ENCODE measurements around the gene ARHGAP23.
"Not testable (repeated sequence)": the region's sequence is repeated elsewhere in the genome, so short reads cannot be mapped to it uniquely, and the experiment has no call there.

The ARHGAP23 gene

GRCh38 chr17:38491346-38492066, 63.2 kb downstream of the ARHGAP23 start:
- not testable (repeated sequence) for DNase-seq

GRCh38 chr17:38492067-38493040, 64.1 kb downstream of the ARHGAP23 start:
- peak; percentile 94 to 97 for DNase-seq

GRCh38 chr17:38494152-38494551, 65.9 kb downstream of the ARHGAP23 start:
- DNase-seq, result not testable (repeated sequence)

- not testable (repeated sequence) for DNase-seq
These were observed 69.4 kb downstream of the ARHGAP23 start for GRCh38 chr17:38497656-38498055.

GRCh38 chr17:38498353-38498752, 70.1 kb downstream of the ARHGAP23 start:
- no peak for DNase-seq

- DNase-seq, result not testable (repeated sequence)
These were observed 71.0 kb downstream of the ARHGAP23 start for GRCh38 chr17:38499230-38499629.

- not testable (repeated sequence) for DNase-seq
These were observed 73.5 kb downstream of the ARHGAP23 start for GRCh38 chr17:38501718-38502117.

GRCh38 chr17:38503286-38503913, 75.1 kb downstream of the ARHGAP23 start:
- DNase-seq, result not testable (repeated sequence)

- DNase-seq, result no peak
These were observed 76.0 kb downstream of the ARHGAP23 start for GRCh38 chr17:38504216-38504615.

- DNase-seq, result no peak
These were observed 79.2 kb downstream of the ARHGAP23 start for GRCh38 chr17:38507436-38507835.

GRCh38 chr17:38507921-38508569, 79.8 kb downstream of the ARHGAP23 start:
- no peak for DNase-seq

- DNase-seq, result no peak
These were observed 80.3 kb downstream of the ARHGAP23 start for GRCh38 chr17:38508570-38508950.

GRCh38 chr17:38508954-38509771, 80.9 kb downstream of the ARHGAP23 start:
- peak; percentile 78 to 84 for DNase-seq

GRCh38 chr17:38509772-38510420, 81.6 kb downstream of the ARHGAP23 start:
- no peak for DNase-seq

- no peak for DNase-seq
These were observed 82.3 kb downstream of the ARHGAP23 start for GRCh38 chr17:38510421-38511149.

- DNase-seq, result no peak
These were observed 83.2 kb downstream of the ARHGAP23 start for GRCh38 chr17:38511150-38512108.

- no peak for DNase-seq
These were observed 84.3 kb downstream of the ARHGAP23 start for GRCh38 chr17:38512473-38513058.

- DNase-seq, result not testable (repeated sequence)
These were observed 98.3 kb downstream of the ARHGAP23 start for GRCh38 chr17:38526526-38526925.

GRCh38 chr17:38528141-38528540, 99.9 kb downstream of the ARHGAP23 start:
- DNase-seq, result not testable (repeated sequence)

Measured in stimulated activated CD4-positive, alpha-beta T cell treated with anti-CD3 and anti-CD28 coated beads, Interleukin-2, amount 100 ng/mL, for 24 hours (primary cell).